Measurements from ENCODE around the gene APCDD1. TPM values are rescaled to one million over a fixed set of nuclear protein-coding genes. Genes with fewer than 3 reads are reported as not detected.

APCDD1 gene
- total RNA-seq, 2 experiments from 2014 or later: not detected

- Mint-ChIP-seq H3K4me1 (ENCODE audit: low read depth) (peaks cover 4% of the 10 kb centered on the region), H3K27ac (no peak overlapping the region), H3K27me3 (peaks cover 68% of the 10 kb centered on the region), H3K4me3 (peak overlapping the region; percentile 53), H3K36me3 (ENCODE audit: low read depth) (no peaks in the 10 kb centered on the region), H3K9me3 (no peaks in the 10 kb centered on the region)
- intact Hi-C loops (cut with DNase I, micrococcal nuclease): no loop called here
- TF ChIP-seq, protein P1, sequence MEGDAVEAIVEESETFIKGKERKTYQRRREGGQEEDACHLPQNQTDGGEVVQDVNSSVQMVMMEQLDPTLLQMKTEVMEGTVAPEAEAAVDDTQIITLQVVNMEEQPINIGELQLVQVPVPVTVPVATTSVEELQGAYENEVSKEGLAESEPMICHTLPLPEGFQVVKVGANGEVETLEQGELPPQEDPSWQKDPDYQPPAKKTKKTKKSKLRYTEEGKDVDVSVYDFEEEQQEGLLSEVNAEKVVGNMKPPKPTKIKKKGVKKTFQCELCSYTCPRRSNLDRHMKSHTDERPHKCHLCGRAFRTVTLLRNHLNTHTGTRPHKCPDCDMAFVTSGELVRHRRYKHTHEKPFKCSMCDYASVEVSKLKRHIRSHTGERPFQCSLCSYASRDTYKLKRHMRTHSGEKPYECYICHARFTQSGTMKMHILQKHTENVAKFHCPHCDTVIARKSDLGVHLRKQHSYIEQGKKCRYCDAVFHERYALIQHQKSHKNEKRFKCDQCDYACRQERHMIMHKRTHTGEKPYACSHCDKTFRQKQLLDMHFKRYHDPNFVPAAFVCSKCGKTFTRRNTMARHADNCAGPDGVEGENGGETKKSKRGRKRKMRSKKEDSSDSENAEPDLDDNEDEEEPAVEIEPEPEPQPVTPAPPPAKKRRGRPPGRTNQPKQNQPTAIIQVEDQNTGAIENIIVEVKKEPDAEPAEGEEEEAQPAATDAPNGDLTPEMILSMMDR (IDR thresholded peaks at IDR 0.05): no peak
- H3K4me3 ChIP-seq (ENCODE audit: low read length): no peak overlapping the region
- no peaks in the 10 kb centered on the region for H3K36me3 ChIP-seq (ENCODE audit: insufficient read depth, low read length)
- peaks cover 0 to 14% of the 10 kb centered on the region in 2 experiments for H3K9me3 ChIP-seq (ENCODE audit: control insufficient read depth in 1 of 2, insufficient read depth in 1 of 2, low read length in 2 of 2)
- DNase-seq: no peak
- H3K27me3 ChIP-seq (ENCODE audit: control insufficient read depth in 1 of 2, insufficient read depth in 2 of 2, low read length in 2 of 2): peaks cover 31 to 38% of the 10 kb centered on the region in 2 experiments
- ChIA-PET CTCF (no interaction called here), POLR2A (no interaction called here)
- ATAC-seq (ENCODE audit: poor library complexity): no peak
- H3K4me1 ChIP-seq (ENCODE audit: insufficient read depth, low read length): no peaks in the 10 kb centered on the region
- H3K27ac ChIP-seq (ENCODE audit: low read depth in 1 of 2, low read length in 2 of 2): no peak overlapping the region
Observed at GRCh38 chr18:10455726-10456453, 1.5 kb downstream of the APCDD1 start.

- Mint-ChIP-seq H3K4me3 (no peak overlapping the region), H3K4me1 (ENCODE audit: low read depth) (peaks cover 4% of the 10 kb centered on the region), H3K27ac (no peak overlapping the region), H3K36me3 (ENCODE audit: low read depth) (no peaks in the 10 kb centered on the region), H3K9me3 (no peaks in the 10 kb centered on the region), H3K27me3 (peaks cover 64% of the 10 kb centered on the region)
- Histone ChIP-seq H3K4me1 (ENCODE audit: insufficient read depth, low read length) (no peaks in the 10 kb centered on the region), H3K4me3 (ENCODE audit: low read length) (no peak overlapping the region), H3K27ac (ENCODE audit: low read depth in 1 of 2, low read length in 2 of 2) (no peak overlapping the region), H3K36me3 (ENCODE audit: insufficient read depth, low read length) (no peaks in the 10 kb centered on the region), H3K27me3 (ENCODE audit: control insufficient read depth in 1 of 2, insufficient read depth in 2 of 2, low read length in 2 of 2) (peaks cover 26 to 38% of the 10 kb centered on the region in 2 experiments), H3K9me3 (ENCODE audit: control insufficient read depth in 1 of 2, insufficient read depth in 1 of 2, low read length in 2 of 2) (peaks cover 0 to 14% of the 10 kb centered on the region in 2 experiments)
- intact Hi-C loops (cut with DNase I, micrococcal nuclease): no loop called here
- DNase-seq (no peak), ATAC-seq (ENCODE audit: poor library complexity) (no peak)
- CTCF ChIA-PET: interaction anchor here (0.6 kb wide), 1 partner anchor 625 kb away, joined by 3 read pairs; no protein-coding TSS in a partner anchor
- TF ChIP-seq, protein P1 (IDR thresholded peaks at IDR 0.05): no peak
- POLR2A ChIA-PET: no interaction called here
Observed at GRCh38 chr18:10456718-10457117, 2.3 kb downstream of the APCDD1 start.

GRCh38 chr18:10457128-10457527, 2.7 kb downstream of the APCDD1 start:
- Mint-ChIP-seq H3K4me1 (ENCODE audit: low read depth) (peaks cover 4% of the 10 kb centered on the region), H3K4me3 (no peak overlapping the region), H3K27me3 (peaks cover 60% of the 10 kb centered on the region), H3K27ac (no peak overlapping the region), H3K9me3 (no peaks in the 10 kb centered on the region), H3K36me3 (ENCODE audit: low read depth) (no peaks in the 10 kb centered on the region)
- TF ChIP-seq, protein P1 (IDR thresholded peaks at IDR 0.05): no peak
- Histone ChIP-seq H3K4me3 (ENCODE audit: low read length) (no peak overlapping the region), H3K27me3 (ENCODE audit: control insufficient read depth in 1 of 2, insufficient read depth in 2 of 2, low read length in 2 of 2) (peaks cover 26 to 38% of the 10 kb centered on the region in 2 experiments), H3K9me3 (ENCODE audit: control insufficient read depth in 1 of 2, insufficient read depth in 1 of 2, low read length in 2 of 2) (peaks cover 0 to 15% of the 10 kb centered on the region in 2 experiments), H3K4me1 (ENCODE audit: insufficient read depth, low read length) (no peaks in the 10 kb centered on the region), H3K36me3 (ENCODE audit: insufficient read depth, low read length) (no peaks in the 10 kb centered on the region), H3K27ac (ENCODE audit: low read depth in 1 of 2, low read length in 2 of 2) (no peak overlapping the region)
- POLR2A ChIA-PET: no interaction called here
- CTCF ChIA-PET: interaction anchor here (0.6 kb wide), 1 partner anchor 624 kb away, joined by 3 read pairs; no protein-coding TSS in a partner anchor
- intact Hi-C loops (cut with DNase I, micrococcal nuclease): no loop called here
- ATAC-seq (ENCODE audit: poor library complexity): no peak
- DNase-seq: no peak

All from CD4-positive, alpha-beta T cell (primary cell).